T-helper 1 cell treated with Interleukin-12 subunit alpha and Interleukin-12 subunit beta and Interleukin-4 antibody, amounts not matched to agents 30 μg/mL and 1 μg/mL, for 36 hours (primary cell): ENCODE data around the gene LCOR.

Experiments
- H3K27ac Mint-ChIP-seq: one replicate; pipeline ENCODE4 v1.8.0; 2021; ENCODE audit warnings: mild to moderate bottlenecking, mixed read lengths
- H3K27me3 Mint-ChIP-seq: one replicate; pipeline ENCODE4 v1.8.0; 2021; ENCODE audit warnings: low read depth, mixed read lengths
- H3K36me3 Mint-ChIP-seq: one replicate; pipeline ENCODE4 v1.8.0; 2021; ENCODE audit warnings: low read depth, mixed read lengths
- H3K4me1 Mint-ChIP-seq: one replicate; pipeline ENCODE4 v1.8.0; 2021; ENCODE audit warnings: low read depth, mixed read lengths
- H3K4me3 Mint-ChIP-seq: one replicate; pipeline ENCODE4 v1.8.0; 2021; ENCODE audit warnings: mild to moderate bottlenecking, moderate library complexity, mixed read lengths
- H3K9me3 Mint-ChIP-seq: one replicate; pipeline ENCODE4 v1.8.0; 2021; ENCODE audit warnings: mixed read lengths

LCOR gene

DNA sequence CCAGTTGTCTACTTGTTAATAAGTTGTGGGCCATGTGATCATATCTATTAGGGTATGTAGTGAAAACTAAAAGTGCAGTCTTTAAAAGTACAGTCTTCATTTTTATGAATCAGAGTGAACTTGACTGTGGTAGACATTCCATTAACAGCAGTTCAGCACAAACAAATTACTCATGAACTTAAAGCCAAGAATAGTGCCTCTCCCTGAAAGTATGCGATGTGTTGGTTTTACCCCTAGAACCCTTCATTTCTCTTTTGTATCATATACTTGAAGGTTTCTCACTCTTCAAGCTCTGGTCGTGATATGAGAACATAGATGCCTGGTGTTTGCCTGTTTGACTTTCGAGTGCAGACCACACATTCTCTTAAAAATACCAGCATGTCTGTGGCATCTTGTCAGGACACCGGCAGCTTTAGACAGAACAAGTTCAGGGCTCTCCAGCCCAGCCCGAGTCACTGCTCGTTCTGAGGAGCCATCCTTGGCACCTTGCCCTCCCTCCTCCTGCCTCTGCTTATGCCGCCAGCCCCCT lies 159.3 kb downstream of the LCOR start:
- Mint-ChIP-seq H3K4me1 (no peaks in the 10 kb centered on the region), H3K4me3 (no peak overlapping the region), H3K27me3 (no peaks in the 10 kb centered on the region), H3K9me3 (no peaks in the 10 kb centered on the region), H3K36me3 (no peaks in the 10 kb centered on the region), H3K27ac (no peak overlapping the region)

GRCh38 chr10:96992721-96993120 lies 160.6 kb downstream of the LCOR start:
- Mint-ChIP-seq H3K4me3 (no peak overlapping the region), H3K27ac (no peak overlapping the region), H3K27me3 (no peaks in the 10 kb centered on the region), H3K9me3 (no peaks in the 10 kb centered on the region), H3K4me1 (no peaks in the 10 kb centered on the region), H3K36me3 (no peaks in the 10 kb centered on the region)

GRCh38 chr10:96995851-96996250 lies 163.8 kb downstream of the LCOR start:
- H3K27me3 Mint-ChIP-seq, result no peaks in the 10 kb centered on the region
- no peaks in the 10 kb centered on the region for H3K9me3 Mint-ChIP-seq
- no peaks in the 10 kb centered on the region for H3K36me3 Mint-ChIP-seq
- H3K4me3 Mint-ChIP-seq, result no peak overlapping the region
- no peak overlapping the region for H3K27ac Mint-ChIP-seq
- H3K4me1 Mint-ChIP-seq, result no peaks in the 10 kb centered on the region

- Mint-ChIP-seq H3K4me1 (no peaks in the 10 kb centered on the region), H3K36me3 (no peaks in the 10 kb centered on the region), H3K4me3 (no peak overlapping the region), H3K27ac (no peak overlapping the region), H3K27me3 (no peaks in the 10 kb centered on the region), H3K9me3 (no peaks in the 10 kb centered on the region)
Measured at GRCh38 chr10:96996275-96996965, 164.3 kb downstream of the LCOR start.

DNA sequence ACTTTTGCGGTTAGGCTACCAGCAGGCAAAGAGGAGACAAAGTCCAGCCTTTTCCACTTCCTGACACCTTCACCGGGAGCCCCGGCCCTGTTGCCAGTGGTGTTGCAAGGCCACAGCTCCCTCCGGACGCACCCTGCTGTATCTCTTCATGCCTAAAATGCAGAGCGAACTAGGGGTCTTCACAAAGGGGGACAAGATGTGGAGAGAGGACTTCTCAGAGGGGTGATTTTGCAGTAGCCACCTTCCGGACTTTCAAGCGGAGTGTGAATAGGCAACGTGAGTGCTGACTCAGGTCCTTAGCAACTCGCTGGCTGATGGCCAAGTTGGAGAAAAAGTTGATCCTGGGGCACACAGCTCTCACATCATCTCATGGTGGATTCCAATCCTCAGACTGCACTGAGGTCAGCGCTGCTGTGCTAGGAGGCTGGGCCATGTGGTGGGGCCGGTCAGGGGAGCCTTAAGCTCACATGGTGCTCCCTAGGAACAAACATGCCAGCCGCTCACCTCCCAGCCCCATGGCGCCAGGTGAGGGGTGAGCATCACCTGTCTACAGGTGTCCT lies 166.3 kb downstream of the LCOR start:
- Mint-ChIP-seq H3K9me3 (no peaks in the 10 kb centered on the region), H3K36me3 (no peaks in the 10 kb centered on the region), H3K4me1 (no peaks in the 10 kb centered on the region), H3K27ac (no peak overlapping the region), H3K4me3 (no peak overlapping the region), H3K27me3 (no peaks in the 10 kb centered on the region)

DNA sequence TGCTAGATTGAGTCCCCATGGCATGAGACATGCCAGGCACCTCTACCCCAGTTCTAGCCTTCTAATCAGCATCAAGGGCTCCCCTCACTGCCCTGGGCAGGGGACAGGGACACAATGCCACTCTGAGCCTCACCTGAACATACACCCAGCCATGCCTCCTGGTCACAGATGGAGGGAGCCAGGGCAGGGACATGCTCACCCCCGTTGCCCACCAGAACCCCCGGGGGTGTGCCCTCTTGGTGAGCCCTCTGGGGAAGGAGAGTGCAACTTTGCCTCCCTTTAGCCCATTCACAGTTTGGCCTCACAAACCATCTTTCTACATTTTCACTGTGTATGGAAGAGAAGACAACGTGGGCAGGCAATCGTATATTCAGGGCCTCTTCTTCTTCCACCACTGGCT lies 167.2 kb downstream of the LCOR start:
- no peaks in the 10 kb centered on the region for H3K36me3 Mint-ChIP-seq
- H3K4me3 Mint-ChIP-seq, result no peak overlapping the region
- no peak overlapping the region for H3K27ac Mint-ChIP-seq
- no peaks in the 10 kb centered on the region for H3K9me3 Mint-ChIP-seq
- no peaks in the 10 kb centered on the region for H3K27me3 Mint-ChIP-seq
- H3K4me1 Mint-ChIP-seq, result no peaks in the 10 kb centered on the region

GRCh38 chr10:96999987-97000386 lies 167.9 kb downstream of the LCOR start:
- Mint-ChIP-seq H3K4me3 (no peak overlapping the region), H3K27me3 (no peaks in the 10 kb centered on the region), H3K27ac (no peak overlapping the region), H3K9me3 (no peaks in the 10 kb centered on the region), H3K4me1 (no peaks in the 10 kb centered on the region), H3K36me3 (no peaks in the 10 kb centered on the region)

DNA sequence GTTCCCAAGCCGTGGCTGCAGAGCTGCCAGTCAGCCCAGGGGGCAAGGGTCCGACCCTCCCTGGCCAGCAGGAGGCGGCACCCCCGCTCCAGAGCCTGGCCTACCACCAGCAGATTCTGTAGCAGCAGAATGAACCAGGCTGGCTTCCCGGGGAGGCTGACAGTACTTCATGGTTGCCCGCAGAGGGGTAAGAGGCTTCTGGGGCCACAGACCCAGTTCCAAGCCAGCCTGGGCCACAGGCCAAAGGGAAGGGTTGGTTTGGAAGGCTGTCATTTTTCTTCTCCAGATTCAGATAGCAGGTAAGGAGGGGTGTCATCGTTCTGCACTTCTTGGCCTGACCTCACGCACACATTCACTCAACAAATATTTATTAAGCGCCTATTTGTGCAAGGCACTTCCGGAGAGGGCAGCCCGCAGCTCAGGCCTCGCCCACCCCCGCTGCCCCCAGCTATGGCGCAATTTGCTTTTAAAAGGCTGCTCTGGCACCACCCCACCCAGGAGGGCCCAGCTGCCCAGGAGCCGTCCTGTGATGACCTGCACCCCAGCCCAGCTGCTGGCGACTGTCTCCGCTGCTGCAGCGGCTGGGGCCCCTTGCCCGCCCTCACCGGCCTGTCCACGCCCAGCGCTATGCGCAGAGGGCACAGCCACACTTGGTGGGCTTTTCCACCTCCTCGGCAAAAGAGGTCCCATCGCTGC lies 168.5 kb downstream of the LCOR start:
- no peak overlapping the region for H3K4me3 Mint-ChIP-seq
- peaks cover 4% of the 10 kb centered on the region for H3K9me3 Mint-ChIP-seq
- H3K4me1 Mint-ChIP-seq, result no peaks in the 10 kb centered on the region
- no peaks in the 10 kb centered on the region for H3K27me3 Mint-ChIP-seq
- H3K36me3 Mint-ChIP-seq, result no peaks in the 10 kb centered on the region
- H3K27ac Mint-ChIP-seq, result no peak overlapping the region

- no peaks in the 10 kb centered on the region for H3K27me3 Mint-ChIP-seq
- H3K4me1 Mint-ChIP-seq, result no peaks in the 10 kb centered on the region
- no peaks in the 10 kb centered on the region for H3K36me3 Mint-ChIP-seq
- H3K27ac Mint-ChIP-seq, result no peak overlapping the region
- no peak overlapping the region for H3K4me3 Mint-ChIP-seq
- H3K9me3 Mint-ChIP-seq, result peaks cover 6% of the 10 kb centered on the region
Measured at GRCh38 chr10:97001183-97001991, 169.3 kb downstream of the LCOR start.

- Mint-ChIP-seq H3K36me3 (peaks cover 1% of the 10 kb centered on the region), H3K27me3 (peaks cover 4% of the 10 kb centered on the region), H3K4me3 (no peak overlapping the region), H3K27ac (no peak overlapping the region), H3K4me1 (no peaks in the 10 kb centered on the region), H3K9me3 (peaks cover 19% of the 10 kb centered on the region)
Measured at GRCh38 chr10:97002670-97003069, 170.6 kb downstream of the LCOR start.

DNA sequence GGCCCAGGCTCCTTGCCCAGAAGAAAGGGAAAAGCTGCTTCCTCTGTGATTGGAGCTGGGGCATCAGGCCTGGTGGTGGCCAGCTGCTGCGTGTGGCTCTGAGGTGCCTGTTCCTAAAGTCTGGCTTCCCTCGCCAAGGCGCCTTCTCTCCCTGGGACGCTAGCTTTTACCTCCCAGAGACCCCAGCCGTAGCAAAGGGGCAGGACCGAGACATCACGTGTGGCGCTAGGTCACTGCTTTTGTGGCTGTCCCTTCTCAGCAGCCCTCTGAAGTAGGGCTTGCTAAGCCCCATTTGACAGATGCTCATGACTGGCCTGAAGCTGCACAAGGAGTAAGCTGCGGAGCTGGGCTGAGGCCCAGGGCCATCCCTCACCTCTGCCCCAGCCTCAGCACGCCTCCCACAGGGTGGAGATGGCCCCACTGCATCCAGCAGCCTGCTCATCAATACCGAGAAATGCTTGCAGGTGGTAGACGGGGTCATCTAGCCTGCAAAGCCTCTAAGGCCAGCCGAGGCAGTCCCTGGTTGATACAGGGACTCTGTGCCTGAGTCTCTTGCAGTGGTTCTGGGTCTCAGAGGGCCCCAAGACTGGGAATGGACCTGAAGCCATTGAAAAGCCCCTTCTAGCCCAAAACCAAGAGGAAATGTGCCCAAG lies 171.2 kb downstream of the LCOR start:
- no peak overlapping the region for H3K4me3 Mint-ChIP-seq
- peaks cover 24% of the 10 kb centered on the region for H3K9me3 Mint-ChIP-seq
- no peaks in the 10 kb centered on the region for H3K4me1 Mint-ChIP-seq
- H3K36me3 Mint-ChIP-seq, result peaks cover 2% of the 10 kb centered on the region
- peaks cover 5% of the 10 kb centered on the region for H3K27me3 Mint-ChIP-seq
- no peak overlapping the region for H3K27ac Mint-ChIP-seq

DNA sequence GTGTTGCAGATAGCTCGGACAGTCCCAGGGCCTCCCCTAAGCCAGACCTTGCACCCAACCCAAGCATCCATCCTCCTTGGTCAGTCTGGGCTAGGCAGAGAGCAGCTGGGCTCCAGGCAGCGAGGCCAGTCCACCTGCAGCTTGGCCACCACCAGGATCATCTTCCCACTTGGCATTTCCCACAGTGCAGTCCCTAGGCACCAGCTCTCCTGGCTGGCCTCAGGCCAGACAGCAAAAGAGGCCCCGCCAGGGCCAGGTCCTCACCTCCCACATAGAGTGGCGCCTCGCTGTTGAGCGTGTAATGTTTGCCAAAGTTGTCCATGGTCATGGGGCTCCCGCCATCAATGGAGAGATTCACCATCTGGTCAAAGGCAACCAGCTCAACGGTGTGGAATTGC lies 171.7 kb downstream of the LCOR start:
- Mint-ChIP-seq H3K9me3 (peaks cover 24% of the 10 kb centered on the region), H3K27ac (no peak overlapping the region), H3K36me3 (peaks cover 2% of the 10 kb centered on the region), H3K27me3 (peaks cover 5% of the 10 kb centered on the region), H3K4me1 (no peaks in the 10 kb centered on the region), H3K4me3 (no peak overlapping the region)

- H3K9me3 Mint-ChIP-seq, result peaks cover 24% of the 10 kb centered on the region
- no peaks in the 10 kb centered on the region for H3K4me1 Mint-ChIP-seq
- H3K27me3 Mint-ChIP-seq, result peaks cover 5% of the 10 kb centered on the region
- H3K4me3 Mint-ChIP-seq, result no peak overlapping the region
- H3K27ac Mint-ChIP-seq, result no peak overlapping the region
- peaks cover 2% of the 10 kb centered on the region for H3K36me3 Mint-ChIP-seq
Measured at GRCh38 chr10:97004591-97004990, 172.5 kb downstream of the LCOR start.

DNA sequence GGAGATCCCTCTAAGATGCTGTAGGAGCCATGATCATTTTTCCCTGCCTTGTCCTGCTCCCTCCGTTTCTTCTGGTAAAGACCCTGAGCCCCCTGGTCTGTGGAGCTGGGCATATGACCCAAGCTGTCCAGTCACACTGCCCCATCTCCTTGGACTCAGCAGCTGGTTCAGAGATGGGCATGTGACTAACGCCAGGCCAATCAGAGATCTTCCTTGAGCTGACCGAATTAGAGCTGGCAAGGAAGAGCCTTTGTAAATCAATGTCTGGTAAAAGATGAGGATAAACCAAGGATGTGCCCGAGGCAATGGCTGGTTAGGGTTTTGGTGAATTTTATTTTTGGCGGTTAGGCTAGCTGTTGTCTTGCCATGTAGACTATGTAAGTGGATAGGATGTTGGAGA lies 173.3 kb downstream of the LCOR start:
- H3K27ac Mint-ChIP-seq, result no peak overlapping the region
- peaks cover 24% of the 10 kb centered on the region for H3K9me3 Mint-ChIP-seq
- peaks cover 2% of the 10 kb centered on the region for H3K36me3 Mint-ChIP-seq
- no peak overlapping the region for H3K4me3 Mint-ChIP-seq
- no peaks in the 10 kb centered on the region for H3K4me1 Mint-ChIP-seq
- H3K27me3 Mint-ChIP-seq, result peaks cover 10% of the 10 kb centered on the region
